H1 (cell line): ENCODE results near the gene CCDC33.

Experiments
- CEBPB ChIP-seq: IDR thresholded peaks from 2 replicates; pipeline ENCODE4 v1.6.1; 2012; ENCODE audit warnings: low read depth, low read length
- EP300 ChIP-seq, 2 experiments: IDR thresholded peaks; 1 replicate in 1 of 2; 2 replicates in 1 of 2; pipeline ENCODE4 v1.6.1; 2011 to 2012; ENCODE audit warnings: low read depth in 2 of 2, low read length in 2 of 2, mild to moderate bottlenecking in 2 of 2, borderline replicate concordance in 1 of 2, inconsistent platforms in 1 of 2, moderate library complexity in 1 of 2
- EZH2 ChIP-seq: fragments of 200-600 bp; sonication (generic); IDR thresholded peaks from 2 replicates; pipeline ENCODE4 v1.7.1; 2012; ENCODE audit warnings: low read depth, mild to moderate bottlenecking, moderate library complexity, low read length, inconsistent platforms; ENCODE audit not compliant: severe bottlenecking
- JUN ChIP-seq: IDR thresholded peaks from 2 replicates; pipeline ENCODE4 v1.6.1; 2011; ENCODE audit warnings: low read depth, mild to moderate bottlenecking, improper control_type of control experiment, low read length
- JUND ChIP-seq: IDR thresholded peaks from 2 replicates; pipeline ENCODE4 v1.6.1; 2011; ENCODE audit warnings: mild to moderate bottlenecking, improper control_type of control experiment, low read length
- PHF8 ChIP-seq: fragments of 200-600 bp; sonication (generic); conservative IDR thresholded peaks from 2 replicates; pipeline ENCODE4 v1.7.1; 2012; ENCODE audit warnings: low read depth, mild to moderate bottlenecking, inconsistent platforms, low read length, moderate library complexity
- RFX5 ChIP-seq: IDR thresholded peaks from 2 replicates; pipeline ENCODE4 v1.6.1; 2011; ENCODE audit warnings: low read depth, low read length, improper control_type of control experiment, borderline replicate concordance
- RXRA ChIP-seq: IDR thresholded peaks from 2 replicates; pipeline ENCODE4 v1.6.1; 2011; ENCODE audit warnings: low read depth, mild to moderate bottlenecking, low read length, moderate library complexity; ENCODE audit not compliant: insufficient read depth
- SP1 ChIP-seq: IDR thresholded peaks from 2 replicates; pipeline ENCODE4 v1.6.1; 2011; ENCODE audit warnings: low read depth, low read length
- TBP ChIP-seq: IDR thresholded peaks from 2 replicates; pipeline ENCODE4 v1.6.1; 2011; ENCODE audit warnings: low read depth, low read length, improper control_type of control experiment
- TCF12 ChIP-seq: IDR thresholded peaks from 2 replicates; pipeline ENCODE4 v1.6.1; 2011; ENCODE audit warnings: low read depth, mild to moderate bottlenecking, low read length
- TF ChIP-seq, protein P1 (sequence below), 3 experiments: IDR thresholded peaks; 1 replicate in 2 of 3; 2 replicates in 1 of 3; pipeline versions ENCODE4 v1.5.1 to v1.6.1; 2011; ENCODE audit warnings: low read length in 3 of 3, mild to moderate bottlenecking in 3 of 3, inconsistent platforms in 2 of 3, low read depth in 1 of 3, moderate library complexity in 1 of 3; ENCODE audit not compliant: insufficient read depth in 1 of 3; ENCODE audit errors: control extremely low read depth in 1 of 3

DNA sequence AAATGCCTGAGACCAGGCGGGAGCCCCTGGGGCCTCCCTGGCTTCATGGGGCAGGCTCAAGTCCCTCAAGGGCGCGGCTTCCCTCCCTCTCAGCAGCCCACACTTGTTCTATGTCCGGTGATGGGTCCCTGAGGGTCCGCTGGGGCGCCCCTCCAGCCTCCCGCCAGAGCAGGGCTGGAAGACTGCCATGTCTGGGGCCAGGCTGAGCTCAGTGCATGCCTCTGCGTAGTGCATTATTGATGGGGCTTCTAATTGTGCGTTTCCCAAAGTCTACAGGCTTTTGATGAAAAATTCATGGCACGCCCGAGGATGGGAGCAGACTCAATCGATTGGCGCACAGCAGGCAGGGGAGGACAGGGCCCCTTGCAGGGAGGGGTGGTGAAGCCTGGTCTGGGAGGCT, 80.0 kb downstream of the CCDC33 start:
- TF ChIP-seq, protein P1, sequence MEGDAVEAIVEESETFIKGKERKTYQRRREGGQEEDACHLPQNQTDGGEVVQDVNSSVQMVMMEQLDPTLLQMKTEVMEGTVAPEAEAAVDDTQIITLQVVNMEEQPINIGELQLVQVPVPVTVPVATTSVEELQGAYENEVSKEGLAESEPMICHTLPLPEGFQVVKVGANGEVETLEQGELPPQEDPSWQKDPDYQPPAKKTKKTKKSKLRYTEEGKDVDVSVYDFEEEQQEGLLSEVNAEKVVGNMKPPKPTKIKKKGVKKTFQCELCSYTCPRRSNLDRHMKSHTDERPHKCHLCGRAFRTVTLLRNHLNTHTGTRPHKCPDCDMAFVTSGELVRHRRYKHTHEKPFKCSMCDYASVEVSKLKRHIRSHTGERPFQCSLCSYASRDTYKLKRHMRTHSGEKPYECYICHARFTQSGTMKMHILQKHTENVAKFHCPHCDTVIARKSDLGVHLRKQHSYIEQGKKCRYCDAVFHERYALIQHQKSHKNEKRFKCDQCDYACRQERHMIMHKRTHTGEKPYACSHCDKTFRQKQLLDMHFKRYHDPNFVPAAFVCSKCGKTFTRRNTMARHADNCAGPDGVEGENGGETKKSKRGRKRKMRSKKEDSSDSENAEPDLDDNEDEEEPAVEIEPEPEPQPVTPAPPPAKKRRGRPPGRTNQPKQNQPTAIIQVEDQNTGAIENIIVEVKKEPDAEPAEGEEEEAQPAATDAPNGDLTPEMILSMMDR (IDR thresholded peaks at IDR 0.05; ENCODE audit: control extremely low read depth in 1 of 3, insufficient read depth in 1 of 3, low read depth in 1 of 3, low read length in 3 of 3) = no peak
- TF ChIP-seq RFX5 = no peak
- no peak for TF ChIP-seq EZH2
- TF ChIP-seq SP1 = no peak
- no peak for TF ChIP-seq EP300 (IDR thresholded peaks at IDR 0.05; ENCODE audit: borderline replicate concordance in 1 of 2, low read depth in 2 of 2, low read length in 2 of 2)
- TF ChIP-seq JUND = no peak
- TF ChIP-seq CEBPB = no peak
- no peak for TF ChIP-seq RXRA
- TF ChIP-seq TBP = no peak
- no peak for TF ChIP-seq PHF8
- TF ChIP-seq JUN = no peak
- TF ChIP-seq TCF12 = no peak
